Gastroesophageal sphincter (tissue), 4 donors: ENCODE measurements around the gene HSD17B14. TPM values are rescaled to one million over a fixed set of nuclear protein-coding genes. Genes with fewer than 3 reads are reported as not detected.
"Not testable (repeated sequence)": the region's sequence is repeated elsewhere in the genome, so short reads cannot be mapped to it uniquely, and the experiment has no call there.

Experiments used
- ATAC-seq: fragments of 150-250 bp; one replicate; pipeline ENCODE4 v1.9.1; 2016; ENCODE audit warnings: mild to moderate bottlenecking, moderate library complexity
- H3K27ac ChIP-seq, 4 donors: fragments of 200-600 bp; sonication (generic) in 3 of 4; 1 replicate in 3 of 4; 2 replicates in 1 of 4; pipeline ENCODE4 v1.5.1; 2016 to 2019
- H3K27me3 ChIP-seq: fragments of 200-600 bp; sonication (generic); one replicate; pipeline ENCODE4 v1.5.1; 2019
- H3K36me3 ChIP-seq, 2 donors: fragments of 200-600 bp; sonication (generic); one replicate each; pipeline ENCODE4 v1.5.1; 2019; ENCODE audit warnings: control low read depth in 1 of 2
- H3K4me1 ChIP-seq, 3 donors: fragments of 200-600 bp; sonication (generic); 1 replicate in 2 of 3; 2 replicates in 1 of 3; pipeline ENCODE4 v1.5.1; 2016 to 2019; ENCODE audit warnings: control low read depth in 2 of 3
- H3K4me3 ChIP-seq, 2 donors: fragments of 200-600 bp; sonication (generic); one replicate each; pipeline ENCODE4 v1.5.1; 2019; ENCODE audit warnings: mild to moderate bottlenecking in 1 of 2, moderate library complexity in 1 of 2
- H3K9me3 ChIP-seq, 3 donors: fragments of 200-600 bp; sonication (generic); one replicate each; pipeline ENCODE4 v1.5.1; 2017 to 2019; ENCODE audit warnings: control low read depth in 2 of 3
- CTCF ChIP-seq, 4 experiments: fragments of 200-600 bp in 2 of 4; fragments of 450-650 bp in 2 of 4; sonication (generic) in 1 of 4; IDR thresholded peaks; one replicate each; pipeline ENCODE4 v1.5.1; 2017 to 2019; ENCODE audit warnings: antibody characterized with exemption in 4 of 4, mild to moderate bottlenecking in 2 of 4, moderate library complexity in 2 of 4
- EP300 ChIP-seq: sonication (generic); formaldehyde crosslinking; IDR thresholded peaks from one replicate; pipeline ENCODE4 v1.6.1; 2017; ENCODE audit warnings: antibody characterized with exemption, mild to moderate bottlenecking
- POLR2A ChIP-seq, 2 donors: fragments of 450-650 bp; IDR thresholded peaks; one replicate each; pipeline ENCODE4 v1.6.1; 2017; ENCODE audit warnings: antibody characterized with exemption in 2 of 2, mild to moderate bottlenecking in 2 of 2, moderate library complexity in 1 of 2
- POLR2AphosphoS5 ChIP-seq: sonication (generic); formaldehyde crosslinking; IDR thresholded peaks from one replicate; pipeline ENCODE4 v1.6.1; 2017; ENCODE audit warnings: antibody characterized with exemption
- WGBS, 2 donors: methylation state at CpG; one replicate each; pipeline ENCODE4 v1.1.5; 2018; ENCODE audit warnings: low coverage in 1 of 2; 5-methylcytosine and 5-hydroxymethylcytosine counted together
- total RNA-seq, 4 donors: library from RNA; depleted of rRNA; stranded (reverse); fragments of >200 nt; gene quantifications; one replicate each; pipeline ENCODE4 v1.1.0, GENCODE V29; 2016

HSD17B14 gene
- 10 to 100 TPM in 2 of 4 donors, 1 to 10 TPM in 2; 5.3 to 12.5 (median 8.2) TPM for total RNA-seq

DNA sequence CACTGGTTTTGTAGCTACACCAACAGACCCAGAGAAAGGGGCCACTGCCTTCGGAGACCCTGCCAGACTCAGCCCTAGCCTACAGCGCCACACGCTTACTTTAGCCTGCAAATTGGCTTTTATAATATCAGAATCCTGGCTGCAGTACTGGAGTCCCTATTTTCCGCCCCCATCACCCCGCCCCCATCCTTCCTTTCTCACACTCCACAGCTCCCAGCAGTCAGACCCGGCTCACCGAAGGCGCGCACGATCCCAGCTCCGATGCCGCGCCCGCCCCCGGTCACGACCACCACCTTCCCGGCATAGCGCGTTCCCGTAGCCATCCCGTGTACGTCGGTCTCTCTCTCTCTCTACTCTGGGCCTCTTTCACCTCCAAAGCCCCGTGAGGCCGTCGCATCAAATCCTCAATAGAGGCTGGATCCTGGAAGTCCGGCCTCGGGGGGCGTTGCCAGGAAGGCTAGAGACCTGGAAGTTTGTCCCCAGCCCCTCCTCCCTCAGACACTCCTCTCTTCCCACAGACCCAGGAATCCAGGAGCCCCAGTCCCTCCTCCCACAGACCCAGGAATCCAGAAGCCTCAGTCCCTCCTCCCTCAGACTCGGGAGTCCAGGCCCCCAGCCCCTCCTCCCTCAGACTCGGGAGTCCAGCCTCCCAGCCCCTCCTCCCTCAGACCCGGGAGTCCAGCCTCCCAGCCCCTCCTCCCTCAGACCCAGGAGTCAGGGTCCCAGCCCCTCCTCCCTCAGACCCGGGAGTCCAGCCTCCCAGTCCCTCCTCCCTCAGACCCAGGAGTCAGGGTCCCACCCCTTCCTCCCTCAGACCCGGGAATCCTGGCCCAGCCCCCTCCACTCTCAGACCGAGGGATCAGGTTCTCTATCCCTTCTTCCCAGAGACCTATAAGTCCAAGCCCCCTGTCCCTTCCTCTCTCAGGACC lies at the start of gene HSD17B14:
TSS of gene HSD17B14 (minus strand) at position 403 of the 929 bp plus-strand sequence. CDS start at position 323, 80 bp downstream.
- no peaks in the 10 kb centered on the region for H3K27me3 ChIP-seq
- no peaks in the 10 kb centered on the region for H3K9me3 ChIP-seq
- TF ChIP-seq EP300 = no peak
- TF ChIP-seq POLR2A (IDR thresholded peaks at IDR 0.05) = no peak
- TF ChIP-seq CTCF (IDR thresholded peaks at IDR 0.05) = no peak
- TF ChIP-seq POLR2AphosphoS5 = no peak
- 5% methylated on average over 22 to 25 of the region's 35 CpGs for WGBS, 2 donors
- H3K27ac ChIP-seq = peak within 1 kb of the TSS; percentile 12 to 82 (median 79)
- peaks cover 0 to 33% of the 10 kb centered on the region in 2 donors for H3K36me3 ChIP-seq
- peaks cover 0 to 24% (median 0%) of the 10 kb centered on the region in 3 donors for H3K4me1 ChIP-seq
- H3K4me3 ChIP-seq = peak within 1 kb of the TSS; percentile 26 to 50
- peak; percentile 37 for ATAC-seq

DNA sequence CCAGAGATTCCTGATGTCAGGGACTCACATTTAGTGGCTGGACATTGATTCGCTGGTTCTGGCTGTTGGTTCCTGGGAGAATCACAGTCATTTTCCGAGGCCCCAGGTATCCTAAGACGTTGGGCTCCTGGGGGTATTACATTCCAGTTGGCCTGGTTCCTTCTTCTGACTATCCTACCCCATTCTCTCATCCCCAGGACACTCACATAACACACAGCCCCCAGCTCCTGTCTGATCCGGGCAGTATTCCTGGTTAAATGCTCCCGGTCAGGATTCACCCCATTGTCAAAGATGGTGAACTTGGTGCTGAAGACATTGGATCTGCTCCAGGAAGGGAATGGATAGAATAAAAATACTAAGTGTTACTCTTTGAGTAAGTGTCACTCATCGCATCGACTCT lies 47.4 kb upstream of the HSD17B14 start:
- Histone ChIP-seq H3K9me3 (no peaks in the 10 kb centered on the region), H3K4me1 (peaks cover 0 to 1% (median 0%) of the 10 kb centered on the region in 3 donors), H3K4me3 (no peak overlapping the region), H3K27me3 (no peaks in the 10 kb centered on the region), H3K27ac (no peak overlapping the region), H3K36me3 (peaks cover 0 to 9% of the 10 kb centered on the region in 2 donors)
- TF ChIP-seq POLR2A (IDR thresholded peaks at IDR 0.05) = no peak
- no peak for TF ChIP-seq EP300
- no peak for TF ChIP-seq CTCF (IDR thresholded peaks at IDR 0.05)
- TF ChIP-seq POLR2AphosphoS5 = no peak
- no peak for ATAC-seq
- WGBS, 2 donors = 93 to 95% methylated on average over 5 to 7 of the region's 7 CpGs

DNA sequence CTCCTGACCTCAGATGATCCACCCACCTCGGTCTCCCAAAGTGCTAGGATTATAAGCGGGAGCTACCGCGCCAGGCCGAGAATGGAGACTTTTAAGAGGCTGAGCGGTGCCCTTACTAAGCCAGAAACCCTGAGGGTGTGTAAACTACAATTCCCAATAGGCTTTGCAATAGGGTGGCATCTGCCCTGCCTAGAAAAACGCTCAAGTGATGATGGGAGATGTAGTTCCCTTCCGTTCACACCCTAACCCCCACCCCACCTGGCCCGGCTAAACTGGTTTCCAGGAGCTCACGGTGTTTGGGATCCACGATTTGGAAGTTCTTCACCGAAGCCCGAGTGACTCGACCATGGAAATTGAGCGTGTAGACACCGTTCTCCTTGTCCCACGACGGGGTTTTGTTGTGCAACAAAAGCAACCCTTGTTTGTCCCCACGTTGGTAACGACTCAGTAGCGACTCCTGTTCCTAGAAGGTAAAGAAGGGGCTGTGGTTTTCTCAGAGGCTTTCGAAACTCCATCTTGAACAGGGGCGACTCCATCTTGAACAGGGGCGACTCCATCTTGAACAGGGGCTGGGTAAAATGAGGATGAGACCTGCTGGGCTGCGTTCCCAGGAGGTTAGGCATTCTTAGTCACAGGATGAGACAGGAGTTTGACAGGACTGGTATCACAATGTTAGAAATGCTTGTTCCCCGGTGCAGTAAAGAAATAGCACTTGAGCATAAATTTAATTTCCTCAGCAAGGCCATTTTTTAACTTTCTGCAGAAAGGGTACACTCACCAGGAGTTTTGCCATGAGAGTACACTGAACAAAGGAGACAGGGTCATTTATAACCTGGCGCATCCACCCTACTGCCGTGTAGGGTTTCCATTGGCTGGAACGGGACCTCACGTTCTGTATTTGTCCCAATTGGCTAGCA lies 45.7 kb upstream of the HSD17B14 start:
- Histone ChIP-seq H3K27ac (peak overlapping the region in 2 of 4 donors; percentile 15 to 43), H3K27me3 (no peaks in the 10 kb centered on the region), H3K4me3 (no peak overlapping the region), H3K4me1 (peaks cover 0 to 19% (median 0%) of the 10 kb centered on the region in 3 donors), H3K36me3 (peaks cover 0 to 26% of the 10 kb centered on the region in 2 donors), H3K9me3 (no peaks in the 10 kb centered on the region)
- WGBS, 2 donors = 83 to 84% methylated on average over 13 to 16 of the region's 30 CpGs
- peak; percentile 35 for ATAC-seq
- no peak for TF ChIP-seq POLR2AphosphoS5
- TF ChIP-seq EP300 = no peak
- no peak for TF ChIP-seq CTCF (IDR thresholded peaks at IDR 0.05)
- no peak for TF ChIP-seq POLR2A (IDR thresholded peaks at IDR 0.05)

DNA sequence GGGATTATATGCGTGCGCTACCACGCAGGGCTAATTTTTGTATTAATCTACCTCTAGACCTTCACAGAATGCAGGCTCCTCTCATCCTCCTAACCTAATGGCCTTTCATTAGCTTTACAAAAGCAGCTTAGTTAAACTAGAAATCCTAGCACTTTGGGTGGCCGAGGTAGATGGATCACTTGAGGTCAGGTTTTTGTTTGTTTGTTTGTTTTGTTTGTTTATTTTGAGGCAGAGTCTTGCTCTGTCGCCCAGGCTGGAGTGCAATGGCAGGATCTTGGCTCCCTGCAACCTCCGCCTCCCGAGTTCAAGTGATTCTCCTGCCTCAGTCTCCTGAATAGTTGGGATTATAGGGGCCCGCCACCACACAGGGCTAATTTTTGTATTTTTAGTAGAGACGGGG lies 43.4 kb upstream of the HSD17B14 start:
- H3K4me1 ChIP-seq = peaks cover 0 to 42% (median 14%) of the 10 kb centered on the region in 3 donors
- H3K9me3 ChIP-seq, ATAC-seq, H3K4me3 ChIP-seq, H3K27me3 ChIP-seq: not testable (repeated sequence)
- H3K36me3 ChIP-seq = peaks cover 0 to 49% of the 10 kb centered on the region in 2 donors
- H3K27ac ChIP-seq = peak overlapping the region in 2 of 4 donors; percentile 35 to 64
- WGBS, 2 donors = 86 to 100% methylated on average over 6 to 9 of the region's 9 CpGs
